HCT116 (cell line): ENCODE data around the gene PTHLH. TPM values are rescaled to one million over a fixed set of nuclear protein-coding genes. Genes with fewer than 3 reads are reported as not detected.

Source experiments
- ATAC-seq: fragments of 200-7000 bp; cut with Tn5 transposase; 2 replicates; pipeline ENCODE4 v1.9.1; 2020; ENCODE audit warnings: mild to moderate bottlenecking, moderate library complexity
- BruUV-seq: library from RNA; stranded (reverse); fragments of 400-500 nt; replicated peaks from 2 replicates; lab custom pipeline; 2021; lab: Mats Ljungman, UMichigan
- CTCF ChIA-PET: fragments of 300-600 bp; sonication (Branson Sonifier 250); formaldehyde crosslinking; loops from one replicate; lab custom pipeline; 2021; ENCODE audit warnings: antibody characterized with exemption; lab: Charles Lee
- POLR2A ChIA-PET: fragments of 300-600, 350-600 bp; sonication (Branson Sonifier 250); formaldehyde crosslinking; loops from one replicate; lab custom pipeline; 2021; ENCODE audit warnings: antibody characterized with exemption; lab: Charles Lee
- RAD21 ChIA-PET, 2 experiments: fragments of 300-600 bp; sonication (Branson Sonifier 250); formaldehyde crosslinking; loops; one replicate each; lab custom pipeline; 2023; ENCODE audit warnings: low total read pairs in 2 of 2; ENCODE audit not compliant: uncharacterized antibody in 2 of 2, unreplicated experiment in 2 of 2, low non-redundant PET in 1 of 2; lab: Charles Lee
- DNase-seq: peaks from one replicate; pipeline ENCODE4 v3.0.0-alpha.2; 2010; ENCODE audit warnings: low read depth, low spot score
- H2AFZ ChIP-seq: fragments of 200-600 bp; shearing (Covaris generic), sonication (generic); 2 replicates; pipeline ENCODE4 v1.6.1; 2017; ENCODE audit warnings: low read depth, mixed run types, mixed read lengths, antibody characterized with exemption, low read length; ENCODE audit not compliant: poor library complexity, severe bottlenecking
- H3K27ac ChIP-seq: 2 replicates; pipeline ENCODE4 v1.5.1; 2012; ENCODE audit warnings: low read depth, low read length
- H3K27me3 ChIP-seq: fragments of 200-600 bp; sonication (generic); 2 replicates; pipeline ENCODE4 v1.6.1; 2016; ENCODE audit warnings: mixed run types, low read length, mixed read lengths; ENCODE audit not compliant: insufficient read depth
- H3K36me3 ChIP-seq, 2 experiments: fragments of 200-500 bp in 1 of 2; fragments of 200-600 bp in 1 of 2; sonication (Bioruptor generic) in 1 of 2; sonication (generic) in 1 of 2; 2 replicates each; pipeline versions ENCODE4 v1.5.1 to v1.6.1; 2014 to 2016; ENCODE audit warnings: low read length in 2 of 2, inconsistent platforms in 1 of 2, mixed read lengths in 1 of 2, mixed run types in 1 of 2; ENCODE audit not compliant: insufficient read depth in 2 of 2, control insufficient read depth in 1 of 2
- H3K4me1 ChIP-seq, 2 experiments: fragments of 200-600 bp in 1 of 2; sonication (generic) in 1 of 2; 2 replicates each; pipeline versions ENCODE4 v1.5.1 to v1.6.1; 2012 to 2017; ENCODE audit warnings: low read length in 2 of 2, inconsistent platforms in 1 of 2, mild to moderate bottlenecking in 1 of 2, mixed read lengths in 1 of 2, mixed run types in 1 of 2, moderate library complexity in 1 of 2; ENCODE audit not compliant: insufficient read depth in 2 of 2, control insufficient read depth in 1 of 2
- H3K4me2 ChIP-seq: fragments of 200-600 bp; sonication (generic); 2 replicates; pipeline ENCODE4 v1.6.1; 2017; ENCODE audit warnings: mixed run types, low read length, mixed read lengths
- H3K4me3 ChIP-seq, 2 experiments: fragments of 200-600 bp in 1 of 2; sonication (generic) in 1 of 2; replicated peaks in 1 of 2; 2 replicates each; pipeline ENCODE4 v1.5.1; 2011 to 2016; ENCODE audit warnings: low read length in 2 of 2, control low read depth in 1 of 2, low read depth in 1 of 2, mild to moderate bottlenecking in 1 of 2, mixed read lengths in 1 of 2, mixed run types in 1 of 2
- H3K79me2 ChIP-seq: fragments of 200-600 bp; sonication (generic); 2 replicates; pipeline ENCODE4 v1.6.1; 2017; ENCODE audit warnings: mild to moderate bottlenecking, mixed run types, low read length, moderate library complexity, mixed read lengths; ENCODE audit not compliant: insufficient read depth
- H3K9ac ChIP-seq: fragments of 200-600 bp; sonication (generic); 2 replicates; pipeline ENCODE4 v1.6.1; 2016; ENCODE audit warnings: low read length, mixed read lengths
- H3K9me2 ChIP-seq: fragments of 200-600 bp; sonication (generic), shearing (Covaris generic); 2 replicates; pipeline ENCODE4 v1.6.1; 2017; ENCODE audit warnings: mixed run types, mild to moderate bottlenecking, moderate library complexity; ENCODE audit not compliant: insufficient read depth
- H3K9me3 ChIP-seq, 2 experiments: fragments of 200-500 bp in 1 of 2; fragments of 200-600 bp in 1 of 2; sonication (Bioruptor generic) in 1 of 2; sonication (generic) in 1 of 2; 2 replicates each; pipeline ENCODE4 v1.6.1; 2014 to 2017; ENCODE audit warnings: low read length in 2 of 2, mixed read lengths in 2 of 2, inconsistent platforms in 1 of 2, low read depth in 1 of 2, mild to moderate bottlenecking in 1 of 2, mixed run types in 1 of 2, moderate library complexity in 1 of 2; ENCODE audit not compliant: control insufficient read depth in 1 of 2, insufficient read depth in 1 of 2
- H4K20me1 ChIP-seq: fragments of 200-600 bp; sonication (generic), shearing (Covaris generic); 2 replicates; pipeline ENCODE4 v1.6.1; 2017; ENCODE audit warnings: mixed run types, mild to moderate bottlenecking, moderate library complexity; ENCODE audit not compliant: insufficient read depth
- CBX3 ChIP-seq: IDR thresholded peaks from 2 replicates; pipeline ENCODE4 v1.6.1; 2012; ENCODE audit warnings: low read depth
- CEBPB ChIP-seq: IDR thresholded peaks from 2 replicates; pipeline ENCODE4 v1.6.1; 2012; ENCODE audit warnings: low read depth
- EGR1 ChIP-seq: IDR thresholded peaks from 2 replicates; pipeline ENCODE4 v1.6.1; 2012; ENCODE audit warnings: low read depth
- ELF1 ChIP-seq: IDR thresholded peaks from 2 replicates; pipeline ENCODE4 v1.6.1; 2012; ENCODE audit warnings: low read depth, borderline replicate concordance
- JUND ChIP-seq: IDR thresholded peaks from 2 replicates; pipeline ENCODE4 v1.6.1; 2012
- MAX ChIP-seq: IDR thresholded peaks from 2 replicates; pipeline ENCODE4 v1.6.1; 2012
- POLR2AphosphoS5 ChIP-seq: IDR thresholded peaks from 2 replicates; pipeline ENCODE4 v1.6.1; 2011; ENCODE audit warnings: mild to moderate bottlenecking, low read depth, low read length, moderate library complexity
- REST ChIP-seq: IDR thresholded peaks from 2 replicates; pipeline ENCODE4 v1.6.1; 2012; ENCODE audit warnings: low read depth
- SIN3A ChIP-seq: IDR thresholded peaks from 2 replicates; pipeline ENCODE4 v1.6.1; 2012; ENCODE audit warnings: low read depth
- SP1 ChIP-seq: IDR thresholded peaks from 2 replicates; pipeline ENCODE4 v1.6.1; 2012; ENCODE audit warnings: low read depth
- SRF ChIP-seq: IDR thresholded peaks from 2 replicates; pipeline ENCODE4 v1.6.1; 2012; ENCODE audit warnings: low read depth
- TCF7L2 ChIP-seq: IDR thresholded peaks from 2 replicates; pipeline ENCODE4 v1.7.0; 2011; ENCODE audit warnings: borderline replicate concordance, inconsistent platforms; ENCODE audit not compliant: insufficient read depth, insufficient read length; ENCODE audit errors: extremely low read depth
- YY1 ChIP-seq: IDR thresholded peaks from 2 replicates; pipeline ENCODE4 v1.6.1; 2011; ENCODE audit warnings: low read length, low read depth, moderate library complexity, mild to moderate bottlenecking; ENCODE audit not compliant: insufficient replicate concordance; ENCODE audit errors: extremely low read depth
- ZFX ChIP-seq: fragments of 450-650 bp; IDR thresholded peaks from 2 replicates; pipeline ENCODE4 v1.6.1; 2017
- ZNF274 ChIP-seq: fragments of 200-500 bp; sonication (Bioruptor generic); IDR thresholded peaks from 2 replicates; pipeline ENCODE4 v1.6.1; 2014; ENCODE audit warnings: mild to moderate bottlenecking, low read depth, low read length, inconsistent platforms
- intact Hi-C: fragments of 100-400 bp; cut with micrococcal nuclease; formaldehyde crosslinking; loops from 2 replicates; pipeline ENCODE4 v1.10.0; 2022
- total RNA-seq: library from RNA; stranded (reverse); gene quantifications from one replicate; pipeline ENCODE4 v1.2.1, GENCODE V29; 2021; ENCODE audit not compliant: unreplicated experiment

The PTHLH gene
- total RNA-seq, 1 experiment from 2014 or later, result not detected

- intact Hi-C loops, result no loop called here
- ChIA-PET RAD21 (no interaction called here), POLR2A (no interaction called here), CTCF (no interaction called here)
- no peaks in the 10 kb centered on the region for H3K79me2 ChIP-seq
- H3K4me3 ChIP-seq, result no peak overlapping the region
- H2AFZ ChIP-seq, result no peak overlapping the region
- no peaks in the 10 kb centered on the region for H3K9me2 ChIP-seq
- H3K4me2 ChIP-seq, result no peak overlapping the region
- H3K9me3 ChIP-seq, result no peaks in the 10 kb centered on the region
- H3K27me3 ChIP-seq, result no peaks in the 10 kb centered on the region
- no peak overlapping the region for H3K27ac ChIP-seq
- no TSS peak for BruUV-seq
- no peaks in the 10 kb centered on the region for H4K20me1 ChIP-seq
- TF ChIP-seq REST, result no peak
- TF ChIP-seq YY1, result no peak
- TF ChIP-seq CBX3, result no peak
- TF ChIP-seq JUND, result no peak
- TF ChIP-seq ELF1, result no peak
- no peak for TF ChIP-seq MAX
- no peak for TF ChIP-seq TCF7L2
- TF ChIP-seq ZNF274, result no peak
- no peak for TF ChIP-seq POLR2AphosphoS5
- TF ChIP-seq EGR1, result no peak
- no peak for TF ChIP-seq SP1
- no peak for TF ChIP-seq SIN3A
- TF ChIP-seq ZFX, result no peak
- no peak for TF ChIP-seq CEBPB
- TF ChIP-seq SRF, result no peak
- H3K4me1 ChIP-seq, result no peaks in the 10 kb centered on the region
- DNase-seq (no peak), ATAC-seq (no peak)
- no peaks in the 10 kb centered on the region for H3K36me3 ChIP-seq
- H3K9ac ChIP-seq, result no peak overlapping the region
These were observed 57.5 kb downstream of the PTHLH start for GRCh38 chr12:27915021-27915420.
